ENCODE results near the gene PHF13. TPM values are rescaled to one million over a fixed set of nuclear protein-coding genes. Genes with fewer than 3 reads are reported as not detected.
"Not testable (repeated sequence)": the region's sequence is repeated elsewhere in the genome, so short reads cannot be mapped to it uniquely, and the experiment has no call there.

PHF13 gene
- polyA plus RNA-seq, 1 donor = 25.0 TPM

DNA sequence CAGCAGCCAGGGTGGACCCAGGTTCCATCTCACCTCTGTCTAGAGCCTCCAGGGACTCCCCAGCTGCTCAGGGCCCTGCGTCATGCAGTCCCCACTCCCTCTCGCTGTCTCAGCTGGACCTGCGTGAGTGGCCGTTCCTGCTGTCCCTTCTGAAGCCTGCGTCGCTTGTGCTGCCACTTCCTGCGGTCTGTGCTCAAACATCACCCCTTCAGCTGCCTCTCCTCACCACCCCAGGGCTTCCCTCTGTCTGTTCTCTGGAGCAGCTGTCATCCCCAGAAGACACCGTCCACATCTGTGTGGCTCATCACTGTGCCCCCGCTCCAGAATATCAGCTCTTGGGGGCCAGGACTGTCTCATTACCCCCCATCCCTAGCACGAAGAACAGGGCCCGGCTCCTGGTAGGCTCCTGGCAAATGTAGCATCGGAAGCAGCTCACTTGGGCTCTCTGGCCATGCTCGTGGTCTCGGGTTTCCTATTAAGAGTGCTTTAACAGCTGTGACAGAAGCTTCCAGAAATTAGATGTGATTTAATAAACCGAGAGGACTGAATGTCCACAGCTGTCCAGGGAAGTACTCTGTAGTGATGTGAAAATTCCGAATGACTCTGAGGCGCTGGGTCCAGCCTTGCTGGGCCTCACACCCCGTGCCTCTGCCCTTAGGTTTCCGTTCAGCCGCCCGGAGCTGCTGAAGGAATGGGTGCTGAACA, 14.5 kb downstream of the PHF13 start:
- no peak for DNase-seq

DNA sequence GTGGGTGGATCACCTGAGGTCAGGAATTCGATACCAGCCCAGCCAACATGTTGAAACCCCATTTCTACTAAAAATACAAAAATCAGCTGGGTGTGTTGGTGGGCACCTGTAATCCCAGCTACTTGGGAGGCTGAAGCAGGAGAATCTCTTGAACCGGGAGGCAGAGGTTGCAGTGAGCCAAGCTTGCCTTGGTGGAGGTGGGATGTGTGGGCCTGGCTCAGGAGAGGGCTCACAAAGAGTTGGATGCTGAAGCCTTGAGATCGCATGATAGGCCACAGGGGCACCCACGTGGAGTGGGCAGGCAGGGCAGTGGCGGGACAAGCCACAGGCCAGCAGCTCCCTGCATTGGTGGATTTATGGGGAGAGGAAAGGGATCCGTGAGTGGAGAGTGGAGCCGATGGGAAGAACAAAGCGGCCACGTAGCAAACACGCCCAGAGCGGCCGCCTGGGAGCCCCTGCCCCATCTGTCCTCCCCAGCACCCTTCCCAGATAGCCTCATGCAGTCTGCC, 15.5 kb downstream of the PHF13 start:
- no peak for DNase-seq

DNA sequence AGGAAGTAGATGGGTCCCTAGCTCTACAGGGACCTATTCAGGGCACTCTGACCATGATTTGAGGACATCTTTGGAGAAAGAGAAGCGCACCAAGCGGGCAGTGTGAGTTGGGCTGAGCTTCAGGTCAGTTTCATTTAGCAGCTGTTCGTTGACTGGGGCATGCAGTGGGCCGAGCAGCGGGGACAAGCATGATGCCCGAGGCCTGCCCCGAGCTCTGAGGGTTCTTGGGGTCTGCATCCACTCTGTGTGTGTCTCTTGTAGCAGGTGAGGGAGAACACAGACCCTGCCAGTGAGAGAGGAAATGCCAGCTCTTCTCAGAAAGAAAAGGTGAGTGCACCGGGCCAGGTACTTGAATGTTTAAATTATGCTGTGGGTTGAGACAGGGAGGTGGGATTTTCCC, 16.5 kb downstream of the PHF13 start:
- no peak for DNase-seq

DNA sequence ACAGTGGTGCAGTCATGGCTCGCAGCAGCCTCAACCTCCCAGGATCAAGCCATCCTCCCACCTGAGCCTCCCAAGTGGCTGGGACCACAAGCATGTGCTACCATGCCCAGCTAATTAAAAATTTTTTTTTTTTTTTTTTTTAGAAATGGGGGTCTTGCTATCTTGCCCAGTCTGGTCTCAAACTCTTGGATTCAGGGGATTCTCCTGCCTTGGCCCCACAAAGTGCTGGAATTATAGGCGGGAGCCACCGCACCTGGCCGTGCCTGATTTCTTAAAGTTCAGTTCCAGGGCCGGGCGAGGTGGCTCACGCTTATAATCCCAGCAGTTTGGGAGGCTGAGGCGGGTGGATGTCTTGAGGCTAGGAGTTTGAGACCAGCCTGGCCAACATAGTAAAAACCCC, 17.5 kb downstream of the PHF13 start:
- DNase-seq = no peak

DNA sequence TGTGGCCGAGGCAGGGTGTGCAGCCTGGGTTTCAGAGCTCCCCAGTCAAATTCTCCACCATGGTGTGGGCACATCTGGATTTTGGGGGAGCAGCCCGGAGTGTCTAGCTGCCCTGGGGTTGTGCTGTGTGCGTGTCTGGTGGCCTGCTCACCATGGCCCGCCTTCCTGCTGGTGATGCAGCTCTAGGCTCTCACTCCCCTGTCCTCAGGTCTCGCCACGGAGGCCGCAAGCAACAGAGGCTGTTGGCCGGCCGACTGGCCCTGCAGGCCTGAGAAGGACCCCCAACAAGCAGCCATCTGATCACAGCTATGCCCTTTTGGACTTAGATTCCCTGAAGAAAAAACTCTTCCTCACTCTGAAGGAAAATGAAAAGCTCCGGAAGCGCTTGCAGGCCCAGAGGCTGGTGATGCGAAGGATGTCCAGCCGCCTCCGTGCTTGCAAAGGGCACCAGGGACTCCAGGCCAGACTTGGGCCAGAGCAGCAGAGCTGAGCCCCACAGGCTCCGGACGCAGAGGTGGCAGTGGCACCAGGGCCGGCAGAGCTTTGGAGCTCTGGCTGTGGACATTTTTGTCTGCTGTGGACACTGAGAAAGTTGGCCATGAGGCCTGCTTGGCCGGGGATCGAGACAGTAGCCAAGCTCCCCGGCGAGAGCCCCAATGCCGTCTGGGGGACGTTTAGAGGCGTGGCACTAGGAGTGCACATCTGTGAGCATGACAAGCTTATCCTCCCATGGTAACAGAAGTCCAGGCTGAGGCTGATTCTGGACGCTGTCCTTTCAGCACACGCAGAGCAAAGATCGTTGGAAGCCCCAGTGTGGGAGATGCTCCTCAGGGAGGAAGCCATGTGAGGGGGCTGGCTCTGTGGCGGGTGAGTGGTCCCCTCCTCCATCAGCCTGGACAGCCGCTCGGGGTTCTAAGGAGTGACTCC, 19.3 kb downstream of the PHF13 start:
- no peak for DNase-seq

DNA sequence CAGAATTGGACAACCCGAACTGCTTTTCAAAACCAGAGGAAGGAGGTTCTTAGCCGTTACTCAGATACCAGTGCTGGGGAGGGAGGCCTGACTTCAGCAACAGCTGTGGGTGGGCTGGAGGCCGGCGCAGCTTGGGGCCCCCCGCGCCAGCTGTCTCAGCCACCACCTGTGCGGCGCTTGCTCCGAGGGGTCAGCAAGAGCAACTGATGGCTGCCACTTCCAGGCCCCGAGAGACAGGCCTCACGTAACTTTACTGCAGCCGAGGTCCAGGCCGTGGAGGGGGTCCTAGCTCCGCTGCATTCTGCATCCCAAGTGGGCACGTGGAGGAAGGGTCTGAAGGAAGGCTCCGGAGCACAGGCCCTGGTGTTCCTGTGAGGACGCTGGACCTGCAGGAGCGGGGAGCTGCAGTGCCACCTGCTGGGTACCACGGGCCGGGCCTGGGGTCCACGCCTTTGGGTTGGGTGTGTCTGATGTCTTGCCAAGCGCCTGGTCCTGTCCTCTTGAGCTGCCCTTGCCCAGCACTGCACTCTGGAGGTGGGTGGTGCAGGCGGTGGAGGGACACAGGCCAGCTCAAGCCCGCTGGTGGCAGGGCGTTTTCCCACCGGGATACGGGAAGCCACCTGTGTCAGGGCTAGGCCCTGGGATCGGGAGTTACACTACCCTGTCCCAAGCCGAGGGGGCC, 21.0 kb downstream of the PHF13 start:
- no peak for DNase-seq

DNA sequence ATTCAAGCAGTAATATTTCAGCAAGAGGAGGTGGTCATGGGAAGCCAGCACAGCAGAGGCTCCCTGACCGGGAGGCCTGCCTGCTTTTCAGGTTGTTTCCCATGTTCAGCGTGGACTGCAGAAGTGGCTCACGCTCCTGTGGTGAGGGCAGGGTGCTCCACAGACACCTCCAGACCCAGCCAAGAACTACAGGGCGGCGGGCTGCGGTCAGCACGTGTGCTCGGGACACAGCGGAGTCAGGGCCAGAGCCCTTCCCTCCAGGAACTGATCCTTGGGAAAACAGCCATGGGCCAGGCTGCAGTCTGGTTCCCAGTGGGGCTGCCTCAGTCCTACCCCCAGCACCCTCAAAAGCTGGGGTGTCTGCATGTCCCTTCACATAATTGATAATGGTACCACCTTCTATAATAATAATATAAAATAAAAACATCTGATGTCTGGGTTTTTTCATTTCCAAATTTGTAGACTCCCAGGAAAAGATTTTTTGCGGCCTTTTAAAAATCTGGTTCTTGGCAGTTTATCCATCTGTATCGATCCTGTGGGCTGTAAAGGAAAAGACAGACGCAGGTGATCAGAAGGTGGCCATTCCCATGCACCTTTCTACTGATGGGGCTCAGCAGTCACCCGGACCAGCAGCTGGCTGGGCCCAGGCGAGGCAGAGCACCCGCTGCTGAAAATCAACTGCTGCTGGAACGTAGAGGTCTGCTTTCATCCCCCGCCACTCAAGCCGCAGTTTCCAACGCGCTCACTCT, 21.8 kb downstream of the PHF13 start:
- no peak for DNase-seq

DNA sequence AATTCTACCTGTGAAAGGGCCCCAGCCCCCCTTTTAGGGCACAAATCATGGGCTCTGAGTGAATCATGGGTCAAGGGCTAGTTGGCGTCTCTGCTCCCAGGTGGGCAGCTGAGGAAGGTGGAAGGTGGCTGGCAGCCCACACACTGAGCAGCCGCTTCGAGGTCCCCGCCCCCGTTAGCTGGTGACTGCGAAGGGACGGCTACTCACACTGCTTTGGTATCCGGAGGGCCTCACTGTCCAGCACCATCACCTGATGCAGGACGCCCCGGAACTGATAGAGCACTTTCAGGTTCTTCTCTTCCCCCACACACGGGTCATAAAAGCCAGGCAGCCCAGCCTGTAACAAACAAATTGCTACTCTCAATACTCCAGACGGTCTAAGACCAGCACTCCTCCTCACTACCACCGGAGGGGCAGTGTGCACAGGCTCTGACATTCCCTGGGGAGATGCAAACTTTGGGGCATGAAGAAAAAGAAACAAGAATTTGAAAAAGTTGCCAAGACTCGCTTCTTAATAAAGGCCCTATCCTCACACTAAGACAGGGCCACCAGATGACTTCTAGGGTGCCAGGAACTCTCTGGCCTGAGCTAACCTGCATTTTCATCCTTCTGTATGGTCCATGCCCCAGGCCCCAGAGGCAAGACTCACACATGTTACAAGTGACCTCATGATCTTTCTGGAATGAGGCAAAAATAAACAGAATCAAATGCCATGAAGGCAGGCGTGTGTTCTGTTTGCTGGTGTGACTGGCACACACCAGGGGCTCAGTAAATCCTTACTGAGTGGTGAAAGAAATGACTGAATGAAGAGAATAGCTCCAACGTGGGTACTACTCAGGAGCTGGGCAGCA, 22.6 kb downstream of the PHF13 start:
- DNase-seq = no peak

DNA sequence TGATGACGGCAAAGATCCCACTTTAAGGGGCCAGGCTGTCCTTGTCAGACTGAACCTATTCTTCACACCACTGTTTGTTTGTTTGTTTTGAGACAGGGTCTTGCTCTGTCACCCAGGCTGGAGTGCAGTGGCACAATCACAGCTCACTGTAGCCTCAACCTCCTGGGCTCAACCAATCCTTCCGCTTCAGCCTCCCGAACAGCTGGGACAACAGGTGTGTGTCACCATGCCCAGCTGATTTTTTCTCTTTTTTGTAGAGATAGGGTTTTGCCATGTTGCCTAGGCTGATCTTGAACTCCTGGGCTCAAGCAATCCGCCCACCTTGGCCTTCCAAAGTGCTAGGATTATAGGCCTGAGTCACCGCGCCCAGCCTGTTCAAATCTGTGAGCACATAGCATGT, 23.2 kb downstream of the PHF13 start:
- not testable (repeated sequence) for DNase-seq

DNA sequence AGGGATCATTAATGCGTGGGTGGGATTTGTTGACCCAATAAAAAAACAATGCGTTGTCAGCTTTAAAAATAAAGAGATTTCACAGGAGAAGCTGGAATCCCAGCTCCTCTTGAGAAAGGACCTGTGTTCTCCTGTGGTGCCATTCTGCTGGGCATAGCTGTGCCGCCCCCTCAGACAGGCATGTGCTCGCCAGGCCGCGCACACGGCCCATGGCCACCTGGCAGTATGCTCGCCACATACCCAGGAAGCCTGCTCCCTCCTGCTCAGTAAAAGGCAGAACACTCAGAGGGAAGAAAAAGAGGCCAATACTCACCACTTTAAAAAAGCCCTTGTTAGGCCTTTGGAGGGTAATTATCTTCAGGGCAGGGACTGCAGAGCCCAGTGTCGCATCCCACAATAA, 24.2 kb downstream of the PHF13 start:
- no peak for DNase-seq

DNA sequence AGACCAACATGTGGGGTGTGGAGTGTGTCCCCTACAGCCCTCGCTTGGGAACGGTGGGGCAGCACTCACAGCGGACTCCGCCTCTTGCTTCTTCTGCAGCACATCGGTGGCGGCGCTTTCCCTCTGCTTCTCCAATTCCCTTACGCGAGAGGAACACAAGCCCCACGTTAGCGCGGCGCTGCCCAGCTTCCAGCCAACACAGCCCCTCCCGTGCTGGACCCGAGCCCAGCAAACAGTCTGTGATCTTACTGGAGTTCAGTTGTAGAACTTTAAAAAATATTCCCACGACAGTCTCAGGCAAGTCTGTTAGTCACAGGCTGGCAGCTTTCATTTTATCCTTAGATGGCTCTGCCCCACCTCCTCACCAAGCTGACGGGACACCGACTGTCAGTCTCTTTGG, 24.7 kb downstream of the PHF13 start:
- DNase-seq = no peak

DNA sequence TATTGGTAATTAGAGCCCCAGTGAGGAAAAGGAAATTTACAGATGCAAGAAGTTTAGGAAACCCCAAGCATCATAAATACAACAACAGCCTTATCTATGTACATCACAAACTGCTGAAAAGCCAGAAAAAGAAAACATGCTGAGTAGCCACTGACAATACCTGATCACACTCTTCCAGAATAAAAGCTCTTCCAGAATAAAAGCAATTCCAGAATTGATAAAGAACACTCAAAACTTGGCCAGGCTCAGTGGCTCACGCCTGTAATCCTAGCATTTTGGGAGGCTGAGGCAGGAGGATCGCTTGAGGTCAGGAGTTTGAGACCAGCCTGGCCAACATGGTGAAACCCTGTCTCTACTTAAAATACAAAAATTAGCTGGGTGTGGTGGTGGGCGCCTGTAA, 27.3 kb downstream of the PHF13 start:
- DNase-seq = not testable (repeated sequence)

DNA sequence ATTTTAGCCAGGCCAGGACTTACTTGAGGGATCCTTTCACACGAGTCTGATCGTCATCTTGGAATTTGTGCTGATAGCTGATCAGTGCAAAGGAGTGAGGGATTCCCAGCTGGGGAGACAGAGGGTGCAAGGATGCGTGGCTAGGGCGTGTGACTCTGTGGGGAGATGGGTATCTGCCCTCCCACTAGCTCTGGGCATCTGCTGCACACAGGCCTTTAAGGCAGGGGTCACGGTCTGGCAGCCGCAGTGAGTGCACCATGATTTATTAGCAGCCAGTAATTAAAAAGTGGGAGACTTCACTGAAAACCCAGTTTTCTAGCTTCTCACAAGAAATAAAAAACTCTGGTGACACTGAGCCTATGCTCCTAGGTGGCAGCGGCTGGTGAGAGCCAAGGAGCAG, 31.5 kb downstream of the PHF13 start:
- peak; percentile 61 for DNase-seq

DNA sequence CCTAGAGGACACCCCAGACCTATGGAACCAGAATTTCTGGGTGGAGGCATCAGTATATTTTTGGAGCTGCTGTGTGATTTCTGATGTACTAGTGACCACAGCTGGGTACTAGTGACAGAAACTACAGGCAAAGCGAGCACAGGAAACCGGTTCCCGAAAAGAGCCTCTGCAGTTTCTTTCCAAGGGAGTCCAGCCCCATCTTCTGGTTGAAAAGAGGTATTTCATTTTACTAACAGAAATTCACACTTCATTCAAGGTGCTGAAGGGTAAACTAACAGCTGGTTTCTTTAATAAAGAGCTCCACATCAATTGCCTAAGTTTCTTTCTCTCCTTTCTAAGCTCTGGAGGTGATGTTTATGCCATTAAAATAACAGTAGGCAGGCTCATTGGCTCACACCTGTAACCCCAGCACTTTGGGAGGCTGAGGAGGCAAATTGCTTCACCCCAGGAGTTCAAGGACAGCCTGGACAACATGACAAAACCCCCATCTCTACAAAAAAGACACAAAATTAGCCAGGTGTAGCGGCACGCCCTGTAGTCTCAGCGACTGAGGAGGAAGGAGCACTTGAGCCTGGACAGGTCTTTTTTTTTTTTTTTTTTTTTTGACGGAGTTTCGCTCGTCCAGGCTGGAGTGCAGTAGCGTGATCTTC, 33.1 kb downstream of the PHF13 start:
- peak; percentile 55 for DNase-seq

DNA sequence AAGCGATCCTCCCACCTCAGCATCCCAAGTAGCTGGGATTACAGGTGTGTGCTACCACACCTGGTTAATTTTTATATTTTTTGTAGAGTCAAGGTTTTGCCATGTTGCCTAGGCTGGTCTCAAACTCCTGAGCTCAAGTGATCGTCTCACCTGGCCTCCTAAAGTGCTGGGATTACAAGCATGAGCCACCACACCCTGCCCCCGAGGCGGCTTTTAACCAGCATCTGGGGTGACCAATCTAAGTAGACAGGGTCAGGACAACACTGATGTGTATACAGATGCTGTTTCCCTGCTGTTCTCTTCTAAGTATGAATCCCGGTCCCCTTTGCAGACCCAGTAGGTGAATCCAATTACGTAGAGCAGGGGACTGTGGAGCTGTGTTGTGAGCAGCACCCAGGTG, 35.0 kb downstream of the PHF13 start:
- DNase-seq = no peak

DNA sequence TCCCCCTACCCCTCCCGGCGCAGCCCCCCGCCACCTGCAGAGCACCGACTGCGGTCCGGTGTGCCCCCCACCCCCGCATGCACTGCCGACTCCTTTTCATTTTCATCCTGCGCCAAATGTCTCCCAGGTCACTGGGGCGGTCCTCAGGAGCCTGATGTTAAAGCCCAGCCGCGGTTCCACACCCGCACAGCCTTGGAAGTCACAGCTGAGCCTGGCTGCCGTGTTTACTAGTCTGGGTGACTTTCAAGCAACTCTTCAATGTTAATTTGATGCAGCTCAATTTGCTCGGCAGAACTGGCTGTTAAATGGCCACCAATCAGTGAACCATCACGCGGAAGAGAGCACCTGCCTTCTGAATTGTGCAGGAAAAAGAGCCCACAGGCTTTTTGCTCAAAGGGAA, 38.4 kb downstream of the PHF13 start:
- no peak for DNase-seq

DNA sequence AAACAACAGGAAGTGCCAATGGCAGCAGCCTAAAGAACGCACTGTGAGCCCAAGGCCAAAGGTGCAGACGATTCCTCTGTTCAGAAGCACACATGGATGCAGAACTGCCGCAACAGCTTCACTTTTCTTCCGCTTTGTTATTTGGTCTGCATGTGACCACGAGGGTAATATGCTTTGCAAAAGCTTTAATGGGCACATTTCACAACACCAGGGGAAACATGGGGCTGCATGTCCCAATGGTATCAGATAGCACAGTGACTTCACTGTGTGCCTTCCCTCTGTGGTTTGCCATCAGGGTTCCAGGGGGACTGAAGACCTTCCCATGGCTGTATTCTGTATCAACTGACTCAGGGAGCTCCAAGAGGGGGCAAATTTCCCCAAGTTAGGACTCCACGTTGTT, 39.5 kb downstream of the PHF13 start:
- DNase-seq = no peak

DNA sequence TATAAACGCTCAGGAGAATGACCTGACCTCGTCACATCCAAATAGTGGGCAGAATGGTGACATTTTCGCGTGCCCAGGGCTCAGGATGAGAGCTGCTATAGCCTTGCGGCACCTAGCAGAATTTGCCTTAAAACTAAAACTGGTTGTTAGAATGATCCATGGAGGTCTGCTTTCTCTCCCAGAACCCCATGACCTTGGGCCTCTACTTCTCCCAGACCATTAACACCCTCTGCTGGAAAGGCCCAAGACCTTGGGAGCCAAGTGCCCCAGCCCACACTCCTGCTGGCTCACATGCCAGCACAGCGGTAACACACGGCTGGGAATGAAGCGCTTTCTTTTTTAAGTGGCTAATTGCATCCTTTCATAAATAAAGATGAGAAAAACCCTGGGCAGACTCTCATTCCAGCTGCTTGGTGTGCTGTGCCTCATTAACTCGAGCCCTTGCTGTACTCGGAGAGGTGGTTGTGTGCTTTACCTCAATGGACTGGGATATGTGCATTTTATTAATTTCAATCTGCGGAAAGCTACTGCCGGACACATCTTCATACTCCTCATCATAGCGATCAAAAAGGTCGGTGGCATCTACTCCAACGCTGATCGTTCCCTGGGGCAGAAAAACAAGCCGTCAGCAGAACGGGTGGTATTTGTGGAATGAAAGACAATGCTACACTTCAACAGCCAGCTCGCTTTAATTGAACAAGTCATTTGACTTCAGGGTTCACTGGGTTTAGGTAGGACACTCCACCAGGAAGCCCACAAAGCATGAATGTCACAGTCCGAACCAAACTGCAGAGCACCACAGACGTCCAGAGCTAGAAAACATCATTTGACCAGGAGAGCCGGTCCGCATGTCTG, 40.1 kb downstream of the PHF13 start:
- no peak for DNase-seq

DNA sequence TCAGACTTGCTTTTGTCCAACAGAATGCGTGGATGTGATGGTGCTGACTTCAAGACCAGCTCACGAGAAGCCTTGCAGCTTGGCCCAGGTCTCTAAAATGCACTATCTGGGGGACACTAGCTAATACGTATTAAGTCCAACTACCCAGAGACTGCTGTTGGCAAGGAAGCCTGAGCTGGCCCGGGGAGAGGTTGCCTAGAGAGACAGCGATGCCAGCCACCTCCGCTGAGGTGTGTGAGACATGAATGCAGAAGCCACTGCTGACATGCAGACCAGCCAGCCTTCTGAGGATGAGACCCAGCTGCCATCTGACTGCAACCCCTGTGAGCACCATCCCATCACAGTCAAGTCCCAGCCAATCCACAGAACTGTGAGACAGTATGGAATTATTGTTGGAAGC, 43.6 kb downstream of the PHF13 start:
- DNase-seq = no peak
